Spleen (tissue), 11 donors: Measurements from ENCODE around the gene EPHB6. TPM values are rescaled to one million over a fixed set of nuclear protein-coding genes. Genes with fewer than 3 reads are reported as not detected.

Experiments used
- DNase-seq: peaks from one replicate; pipeline ENCODE4 v3.0.0-alpha.2; 2020
- H3K27ac ChIP-seq, 8 donors: fragments of 200-600 bp; sonication (generic) in 7 of 8; 1 replicate in 4 of 8; 2 replicates in 4 of 8; pipeline versions ENCODE4 v1.5.0 to v1.8.0; 2016 to 2021; ENCODE audit warnings: inconsistent platforms in 4 of 8, mild to moderate bottlenecking in 4 of 8, moderate library complexity in 1 of 8
- H3K27me3 ChIP-seq, 7 donors: fragments of 200-600 bp; sonication (generic) in 6 of 7; replicated peaks in 1 of 7; 1 replicate in 4 of 7; 2 replicates in 3 of 7; pipeline versions ENCODE4 v1.5.0 to v1.8.0; 2016 to 2021; ENCODE audit warnings: inconsistent platforms in 3 of 7, mild to moderate bottlenecking in 1 of 7
- H3K36me3 ChIP-seq, 6 donors: fragments of 200-600 bp; sonication (generic) in 5 of 6; 1 replicate in 4 of 6; 2 replicates in 2 of 6; pipeline versions ENCODE4 v1.5.0 to v1.8.0; 2016 to 2021; ENCODE audit warnings: inconsistent platforms in 2 of 6
- H3K4me1 ChIP-seq, 6 donors: fragments of 200-600 bp; sonication (generic) in 5 of 6; 1 replicate in 3 of 6; 2 replicates in 3 of 6; pipeline versions ENCODE4 v1.5.0 to v1.8.0; 2016 to 2021; ENCODE audit warnings: inconsistent platforms in 3 of 6
- H3K4me3 ChIP-seq, 8 donors: fragments of 200-600 bp; sonication (generic) in 7 of 8; 1 replicate in 4 of 8; 2 replicates in 4 of 8; pipeline versions ENCODE4 v1.5.0 to v1.8.0; 2016 to 2021; ENCODE audit warnings: inconsistent platforms in 4 of 8, mild to moderate bottlenecking in 4 of 8, moderate library complexity in 2 of 8
- H3K9me3 ChIP-seq, 8 donors: fragments of 200-600 bp; sonication (generic) in 7 of 8; 1 replicate in 4 of 8; 2 replicates in 4 of 8; pipeline versions ENCODE4 v1.5.0 to v1.8.0; 2016 to 2021; ENCODE audit warnings: inconsistent platforms in 4 of 8
- CTCF ChIP-seq, 11 experiments: fragments of 200-600 bp in 7 of 11; fragments of 450-650 bp in 4 of 11; sonication (generic) in 4 of 11; IDR thresholded peaks in 8 of 11; conservative IDR thresholded peaks in 3 of 11; 1 replicate in 7 of 11; 2 replicates in 4 of 11; pipeline versions ENCODE4 v1.4.0 to v1.8.0; 2016 to 2021; ENCODE audit warnings: antibody characterized with exemption in 11 of 11, inconsistent platforms in 4 of 11, mild to moderate bottlenecking in 1 of 11
- POLR2A ChIP-seq, 3 donors: fragments of 450-650 bp; IDR thresholded peaks; one replicate each; pipeline ENCODE4 v1.5.1; 2017; ENCODE audit warnings: antibody characterized with exemption in 3 of 3, mild to moderate bottlenecking in 1 of 3
- POLR2AphosphoS5 ChIP-seq, 3 donors: sonication (generic); formaldehyde crosslinking; IDR thresholded peaks; one replicate each; pipeline ENCODE4 v1.5.1; 2017; ENCODE audit warnings: antibody characterized with exemption in 3 of 3
- WGBS, 5 donors: extraction: QIAGEN DNeasy Blood & Tissue Kit in 3 of 5; methylation state at CpG; one replicate each; pipeline versions ENCODE4 v1.1.5 to v1.1.7; 2013 to 2018; 5-methylcytosine and 5-hydroxymethylcytosine counted together
- intact Hi-C: fragments of 100-400 bp; cut with DNase I; formaldehyde crosslinking; loops from one replicate; pipeline ENCODE4 v1.15.0; 2023; ENCODE audit warnings: low total_unique reads
- polyA plus RNA-seq, 3 donors: library from polyadenylated mRNA; stranded (reverse); fragments of 200-250 nt; gene quantifications; one replicate each; pipeline ENCODE4 v1.2.1, GENCODE V29; 2013
- total RNA-seq, 7 donors: library from RNA; depleted of rRNA in 3 of 7; stranded (reverse); fragments of >200 nt in 3 of 7; fragmentation: NEBNext Ultra II Directional in 4 of 7; extraction: Animal tissue kit (Norgen Biotek cat#: 25700) in 4 of 7; gene quantifications; one replicate each; pipeline versions ENCODE4 v1.1.0 to v1.2.1, GENCODE V29; 2016 to 2021
- donor health status: healthy with polysubstance abuse.
- donor health status: DM: no; HTN: no; CAD: no; lungs with moderate emphysema.
- donor health status: DM: no; HTN: no; CAD: no.
- donor health status: Bipolar disorder and iron deficiency.
- donor health status: healthy.
- donor health status: DM: no; HTN: no; CAD: no.
- donor health status: DM: yes; HTN: yes; CAD: no.

The EPHB6 gene
- total and polyA plus RNA-seq, 10 donors = 11.3 to 28.8 (median 13.9) TPM

GRCh38 chr7:142887282-142888015, 32.6 kb downstream of the EPHB6 start:
- WGBS, 5 donors = 90 to 95% (median 93%) methylated on average over 12 of the region's 12 CpGs
- TF ChIP-seq POLR2AphosphoS5 (IDR thresholded peaks at IDR 0.05) = no peak
- TF ChIP-seq CTCF (IDR thresholded peaks at IDR 0.05 in 8 of 11, conservative IDR thresholded peaks at IDR 0.05 in 3 of 11) = no peak
- TF ChIP-seq POLR2A (IDR thresholded peaks at IDR 0.05) = no peak
- no peaks in the 10 kb centered on the region for H3K36me3 ChIP-seq
- H3K27ac ChIP-seq = no peak overlapping the region
- DNase-seq = peak; percentile 13
- intact Hi-C loops = no loop called here
- H3K4me3 ChIP-seq = no peak overlapping the region
- no peaks in the 10 kb centered on the region for H3K9me3 ChIP-seq
- H3K27me3 ChIP-seq = peaks cover 0 to 28% (median 0%) of the 10 kb centered on the region in 7 donors
- H3K4me1 ChIP-seq = no peaks in the 10 kb centered on the region

- Histone ChIP-seq H3K4me1 (no peaks in the 10 kb centered on the region), H3K27ac (no peak overlapping the region), H3K27me3 (peaks cover 0 to 15% (median 0%) of the 10 kb centered on the region in 7 donors), H3K36me3 (no peaks in the 10 kb centered on the region), H3K9me3 (no peaks in the 10 kb centered on the region), H3K4me3 (no peak overlapping the region)
- no peak for TF ChIP-seq CTCF (IDR thresholded peaks at IDR 0.05 in 8 of 11, conservative IDR thresholded peaks at IDR 0.05 in 3 of 11)
- TF ChIP-seq POLR2A (IDR thresholded peaks at IDR 0.05) = no peak
- TF ChIP-seq POLR2AphosphoS5 (IDR thresholded peaks at IDR 0.05) = no peak
- intact Hi-C loops = no loop called here
- no peak for DNase-seq
- WGBS, 5 donors = 54 to 78% (median 66%) methylated on average over 2 to 3 of the region's 3 CpGs
Measured at GRCh38 chr7:142889816-142890215, 34.9 kb downstream of the EPHB6 start.

GRCh38 chr7:142890874-142891485, 36.1 kb downstream of the EPHB6 start:
- Histone ChIP-seq H3K36me3 (no peaks in the 10 kb centered on the region), H3K27me3 (peaks cover 0 to 15% (median 0%) of the 10 kb centered on the region in 7 donors), H3K4me3 (no peak overlapping the region), H3K27ac (no peak overlapping the region), H3K9me3 (no peaks in the 10 kb centered on the region), H3K4me1 (no peaks in the 10 kb centered on the region)
- TF ChIP-seq POLR2A (IDR thresholded peaks at IDR 0.05) (no peak), POLR2AphosphoS5 (IDR thresholded peaks at IDR 0.05) (no peak), CTCF (IDR thresholded peaks at IDR 0.05 in 8 of 11, conservative IDR thresholded peaks at IDR 0.05 in 3 of 11) (no peak)
- 83 to 93% (median 86%) methylated on average over 12 of the region's 12 CpGs for WGBS, 5 donors
- peak; percentile 61 for DNase-seq
- intact Hi-C loops = no loop called here

- no peak for TF ChIP-seq POLR2A (IDR thresholded peaks at IDR 0.05)
- TF ChIP-seq CTCF (IDR thresholded peaks at IDR 0.05 in 8 of 11, conservative IDR thresholded peaks at IDR 0.05 in 3 of 11) = no peak
- no peak for TF ChIP-seq POLR2AphosphoS5 (IDR thresholded peaks at IDR 0.05)
- no peaks in the 10 kb centered on the region for H3K9me3 ChIP-seq
- peaks cover 0 to 20% (median 0%) of the 10 kb centered on the region in 7 donors for H3K27me3 ChIP-seq
- no peak overlapping the region for H3K4me3 ChIP-seq
- intact Hi-C loops = no loop called here
- peak; percentile 15 for DNase-seq
- H3K36me3 ChIP-seq = no peaks in the 10 kb centered on the region
- no peak overlapping the region for H3K27ac ChIP-seq
- H3K4me1 ChIP-seq = no peaks in the 10 kb centered on the region
- WGBS, 5 donors = 84 to 93% (median 86%) methylated on average over 10 of the region's 10 CpGs
Measured at GRCh38 chr7:142891490-142892082, 36.7 kb downstream of the EPHB6 start.
